ENCODE results near the gene ARID2. TPM values are rescaled to one million over a fixed set of nuclear protein-coding genes. Genes with fewer than 3 reads are reported as not detected.

Gene ARID2
- total and polyA plus RNA-seq, 9 of the 15 experiments (the other 6 are each of a cell fraction or from before 2014, with no cell fraction given): 13.4 to 41.6 (median 29.4) TPM

DNA sequence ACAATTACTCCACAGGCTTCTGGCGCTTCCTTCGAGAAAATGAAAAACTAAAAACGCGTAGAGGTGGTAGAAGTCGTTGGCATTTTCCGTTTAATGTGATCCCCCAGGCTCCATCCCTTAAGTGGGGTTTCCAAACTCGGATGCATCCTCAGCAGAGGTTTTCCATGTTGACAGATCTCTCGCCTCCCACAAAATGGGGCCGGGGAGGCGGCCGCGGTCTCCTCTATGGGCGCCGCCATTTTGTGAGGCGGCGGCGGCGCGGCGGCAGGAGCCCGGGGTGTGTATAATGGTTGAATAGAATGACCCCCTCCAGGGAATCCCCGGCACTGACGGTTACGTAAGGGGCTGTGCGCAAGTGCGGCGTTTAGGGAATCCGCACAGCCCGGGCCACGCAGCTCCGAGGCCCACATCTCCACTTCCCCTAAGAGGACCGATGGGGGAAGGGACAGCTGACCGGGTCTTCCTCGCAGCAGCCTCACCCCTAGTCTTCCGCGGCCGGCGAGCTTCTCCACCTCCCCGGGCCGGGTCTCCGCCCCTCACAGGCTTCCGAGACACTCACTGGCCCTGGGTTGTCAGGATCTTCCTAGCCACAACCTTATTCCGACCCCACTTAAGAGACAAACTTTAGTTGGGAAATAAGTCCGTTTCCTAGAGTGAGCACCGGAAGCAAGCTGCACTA is 2.1 kb upstream of the ARID2 start (continued):
- no peak for TF ChIP-seq MGA (IDR thresholded peaks at IDR 0.05)
- TF ChIP-seq ZKSCAN8 (CRISPR knock-in tag; IDR thresholded peaks at IDR 0.05): no peak
- TF ChIP-seq ZNF280A (IDR thresholded peaks at IDR 0.05; ENCODE audit: low read depth, partially characterized antibody): no peak
- TF ChIP-seq PCBP2 (IDR thresholded peaks at IDR 0.05; ENCODE audit: low read depth, low read length, poor library complexity, severe bottlenecking): no peak
- TF ChIP-seq SNRNP70 (optimal IDR thresholded peaks at IDR 0.05; ENCODE audit: low read depth, low read length): no peak
- TF ChIP-seq PTBP1 (IDR thresholded peaks at IDR 0.05; ENCODE audit: low read depth, low read length): no peak
- TF ChIP-seq SETDB1 (IDR thresholded peaks at IDR 0.05; ENCODE audit: low read length): peak; percentile 32
- TF ChIP-seq, protein P1, sequence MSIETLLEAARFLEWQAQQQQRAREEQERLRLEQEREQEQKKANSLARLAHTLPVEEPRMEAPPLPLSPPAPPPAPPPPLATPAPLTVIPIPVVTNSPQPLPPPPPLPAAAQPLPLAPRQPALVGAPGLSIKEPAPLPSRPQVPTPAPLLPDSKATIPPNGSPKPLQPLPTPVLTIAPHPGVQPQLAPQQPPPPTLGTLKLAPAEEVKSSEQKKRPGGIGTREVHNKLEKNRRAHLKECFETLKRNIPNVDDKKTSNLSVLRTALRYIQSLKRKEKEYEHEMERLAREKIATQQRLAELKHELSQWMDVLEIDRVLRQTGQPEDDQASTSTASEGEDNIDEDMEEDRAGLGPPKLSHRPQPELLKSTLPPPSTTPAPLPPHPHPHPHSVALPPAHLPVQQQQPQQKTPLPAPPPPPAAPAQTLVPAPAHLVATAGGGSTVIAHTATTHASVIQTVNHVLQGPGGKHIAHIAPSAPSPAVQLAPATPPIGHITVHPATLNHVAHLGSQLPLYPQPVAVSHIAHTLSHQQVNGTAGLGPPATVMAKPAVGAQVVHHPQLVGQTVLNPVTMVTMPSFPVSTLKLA (conservative IDR thresholded peaks at IDR 0.05): peak; percentile 86 to 95
- TF ChIP-seq E2F4 (CRISPR knock-in tag; IDR thresholded peaks at IDR 0.05; ENCODE audit: low read depth): no peak
